C1 segment of cervical spinal cord (tissue), 14 donors: ENCODE results near the gene WDPCP.
"Not testable (repeated sequence)": the region's sequence is repeated elsewhere in the genome, so short reads cannot be mapped to it uniquely, and the experiment has no call there.

ENCODE experiments used
- DNase-seq, 14 donors: peaks; one replicate each; lab custom pipeline; 2025; lab: John Stamatoyannopoulos, UW

WDPCP gene

DNA sequence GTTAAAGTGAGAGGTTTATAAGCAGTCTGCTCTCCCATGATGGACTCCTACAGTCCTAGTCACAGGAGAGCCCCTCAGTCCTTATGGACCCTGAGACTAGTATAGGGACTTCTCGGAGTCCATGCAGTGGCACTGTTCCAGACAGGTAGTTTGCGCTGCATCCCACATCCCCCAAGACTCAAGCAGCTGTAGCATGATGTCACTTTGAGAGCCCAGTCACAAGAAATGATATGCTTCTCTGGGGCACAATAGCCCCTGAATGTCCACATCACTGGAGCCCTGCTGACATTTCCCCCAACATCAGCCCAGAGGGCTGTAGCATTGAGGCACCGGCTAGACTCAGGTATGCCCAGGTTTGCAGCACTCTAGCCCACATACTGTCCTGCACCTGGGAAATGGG, 317.6 kb downstream of the WDPCP start:
- no peak for DNase-seq

DNA sequence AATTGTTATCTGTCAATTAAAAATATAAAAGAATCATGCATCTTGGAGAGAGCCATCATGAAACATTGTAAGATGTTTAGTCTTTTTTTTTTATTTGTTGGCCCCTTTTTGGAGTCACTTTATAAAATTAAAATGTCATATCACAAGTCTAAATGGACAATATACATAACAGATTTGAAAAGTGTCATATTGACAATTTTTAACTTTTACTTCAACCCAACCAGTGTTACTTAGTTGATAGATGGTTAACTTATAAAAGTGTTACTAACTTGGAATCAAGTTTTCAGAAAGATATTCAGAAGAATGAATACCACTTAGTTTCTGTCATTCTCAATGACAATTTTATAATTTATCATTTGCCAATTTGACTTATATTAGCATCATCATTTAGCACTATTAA, 319.3 kb downstream of the WDPCP start:
- DNase-seq, result no peak

DNA sequence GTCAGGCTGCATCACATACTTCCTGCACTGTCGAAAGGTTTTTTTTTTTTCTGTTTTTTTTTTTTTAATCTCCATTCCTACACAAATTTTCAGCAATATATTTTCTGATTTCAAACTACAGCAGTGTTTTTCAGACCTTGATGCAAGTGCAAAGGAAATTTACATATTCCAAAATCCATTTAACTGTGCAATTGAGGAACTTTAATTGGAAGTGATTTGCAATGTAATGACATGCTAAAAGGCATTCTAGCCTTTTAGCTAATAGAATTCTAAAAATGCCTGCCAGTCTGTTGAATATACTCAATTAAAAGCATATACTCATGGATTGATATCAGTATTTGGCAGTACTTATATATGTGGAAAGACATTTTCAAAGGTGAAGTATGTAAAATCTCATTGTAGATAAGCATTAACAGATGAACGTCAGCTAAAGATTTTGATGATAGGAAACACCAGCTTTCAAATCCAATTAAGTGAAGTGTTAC, 327.1 kb downstream of the WDPCP start:
- no peak for DNase-seq

DNA sequence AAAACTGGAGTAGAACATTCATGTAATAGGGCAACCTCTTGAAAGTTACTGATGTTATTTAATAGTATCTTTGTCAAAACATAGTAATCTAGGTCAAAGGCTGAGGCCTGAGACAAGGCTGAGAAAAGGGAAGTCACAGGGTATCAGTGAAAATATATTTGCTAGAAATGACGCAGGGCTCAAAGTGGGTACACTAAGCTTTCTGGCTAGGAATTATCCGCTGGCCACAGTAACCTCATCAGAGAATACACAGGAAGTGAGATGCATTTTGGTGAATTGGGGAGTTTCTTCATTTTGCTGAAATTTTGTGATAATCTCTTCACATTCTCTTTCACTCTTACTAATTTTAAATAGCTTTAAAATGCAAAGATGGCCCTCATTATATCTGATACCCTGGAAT, 330.8 kb downstream of the WDPCP start:
- no peak for DNase-seq

DNA sequence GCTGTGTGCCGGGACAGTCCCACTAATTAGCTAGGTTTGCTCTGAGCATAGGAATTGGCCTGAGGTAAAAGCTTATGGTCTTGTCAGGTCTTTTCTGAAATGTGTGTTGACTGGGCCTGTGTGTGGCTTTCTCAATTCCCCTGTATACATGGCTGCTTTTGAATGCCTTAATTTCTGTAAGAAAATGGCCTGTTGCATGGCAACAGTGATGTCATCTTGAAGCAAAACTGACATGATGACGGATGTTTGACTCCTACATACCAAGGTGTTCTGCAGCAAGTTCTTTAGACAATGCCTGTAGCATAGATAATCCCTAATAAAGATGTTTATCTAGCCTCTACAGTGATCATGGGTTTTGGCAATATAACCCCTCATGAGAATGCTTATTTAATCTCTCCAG, 339.1 kb downstream of the WDPCP start:
- DNase-seq, result no peak

DNA sequence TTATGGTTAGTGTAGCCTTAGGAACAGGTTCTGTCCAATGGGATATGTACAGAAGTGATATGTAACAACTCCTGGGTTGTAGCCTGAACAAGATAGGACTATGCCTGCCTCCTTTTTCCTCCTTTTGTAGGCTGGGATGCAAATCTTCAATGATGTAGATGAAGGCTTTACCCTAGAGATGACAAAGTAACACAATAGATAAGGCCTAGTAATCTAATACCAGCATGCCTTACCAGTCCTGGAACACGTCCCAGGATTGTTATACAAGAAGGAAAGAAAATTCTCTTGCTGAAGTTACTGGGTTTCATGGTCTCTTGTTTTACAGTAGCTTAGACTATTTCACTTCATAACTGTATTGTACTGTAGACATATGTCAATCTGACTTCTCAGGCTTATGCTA, 345.5 kb downstream of the WDPCP start:
- no peak for DNase-seq

DNA sequence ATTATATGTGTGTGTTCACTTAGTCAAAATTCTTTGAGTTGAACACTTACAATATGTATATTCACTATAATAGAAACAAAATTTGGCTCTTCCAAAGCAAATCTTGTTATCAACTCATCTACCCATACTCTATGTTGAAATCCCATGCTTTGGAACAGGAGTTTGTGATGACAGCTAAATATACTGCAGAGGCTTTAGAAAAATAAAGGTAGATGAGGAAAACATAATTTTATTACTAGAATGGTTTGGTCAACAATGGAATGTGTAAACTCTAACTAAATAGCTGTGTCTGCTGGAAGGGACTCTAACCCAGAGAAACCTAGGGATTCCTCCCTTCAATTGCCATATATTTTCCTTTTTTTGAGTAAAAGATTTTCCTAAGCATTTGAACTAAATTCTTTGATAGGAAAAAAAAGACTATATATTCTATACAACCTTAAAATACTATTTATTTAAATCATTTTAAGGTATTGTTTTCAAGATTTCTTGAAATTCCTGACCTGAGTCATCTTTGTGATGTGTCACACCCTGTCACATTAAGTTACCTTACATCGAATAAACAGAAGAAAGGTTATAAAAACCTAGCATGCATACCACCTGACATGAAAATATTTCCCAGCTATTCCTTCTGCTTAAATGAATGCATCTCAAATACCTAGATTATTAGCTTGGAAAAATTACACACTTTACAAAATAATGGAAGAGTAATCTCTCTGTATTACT, 362.2 kb downstream of the WDPCP start:
- no peak for DNase-seq

DNA sequence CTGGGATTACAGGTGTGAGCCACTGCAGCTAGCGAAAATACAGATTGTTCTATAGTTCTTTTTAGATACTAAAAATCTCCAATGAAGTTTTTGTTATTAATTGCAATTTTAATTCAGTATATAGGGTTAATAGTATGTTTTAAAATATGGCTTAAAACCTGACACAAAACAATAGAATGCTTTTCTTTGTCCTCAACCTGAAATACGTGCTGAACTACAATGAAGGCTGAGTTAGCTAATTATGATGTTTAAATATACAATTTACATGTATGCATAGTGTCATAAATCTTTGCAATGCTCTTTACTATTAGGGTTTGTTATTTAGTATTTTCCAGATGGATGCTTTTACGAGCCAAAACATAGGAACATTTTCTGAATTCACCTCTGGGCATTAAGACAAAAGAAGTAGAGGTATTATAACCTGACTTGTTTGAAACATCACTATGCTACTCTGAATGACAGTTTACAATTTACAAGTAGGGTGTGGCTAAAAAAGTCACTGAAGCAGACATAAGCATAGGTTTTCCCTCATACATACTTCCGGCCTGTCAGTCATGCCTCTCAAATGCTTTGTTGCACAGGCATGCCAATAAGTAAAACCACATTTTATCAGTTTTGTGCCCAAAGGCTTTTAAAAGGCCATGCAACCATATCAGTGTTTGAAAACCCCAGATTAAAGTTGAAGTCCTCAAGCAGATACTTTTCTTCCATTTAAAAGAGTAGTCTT, 369.3 kb downstream of the WDPCP start:
- no peak for DNase-seq

DNA sequence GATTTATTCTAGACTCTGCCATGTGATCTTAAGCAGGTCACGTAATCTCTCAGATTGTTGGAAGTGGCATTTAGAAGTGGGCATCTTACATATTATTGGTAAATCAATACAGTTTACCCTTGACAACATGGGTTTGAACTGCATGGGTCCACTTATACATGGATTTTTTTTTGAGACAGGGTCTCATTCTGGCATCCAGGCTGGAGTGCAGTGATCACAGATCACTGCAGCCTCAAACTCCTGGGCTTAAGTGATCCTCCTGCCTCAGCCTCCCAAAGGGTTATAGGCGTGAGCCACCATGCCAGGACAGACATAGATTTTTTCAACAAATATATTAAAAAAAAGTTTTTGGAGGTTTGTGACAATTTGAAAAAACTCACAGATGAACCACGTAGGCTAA, 393.0 kb downstream of the WDPCP start:
- DNase-seq, result no peak

DNA sequence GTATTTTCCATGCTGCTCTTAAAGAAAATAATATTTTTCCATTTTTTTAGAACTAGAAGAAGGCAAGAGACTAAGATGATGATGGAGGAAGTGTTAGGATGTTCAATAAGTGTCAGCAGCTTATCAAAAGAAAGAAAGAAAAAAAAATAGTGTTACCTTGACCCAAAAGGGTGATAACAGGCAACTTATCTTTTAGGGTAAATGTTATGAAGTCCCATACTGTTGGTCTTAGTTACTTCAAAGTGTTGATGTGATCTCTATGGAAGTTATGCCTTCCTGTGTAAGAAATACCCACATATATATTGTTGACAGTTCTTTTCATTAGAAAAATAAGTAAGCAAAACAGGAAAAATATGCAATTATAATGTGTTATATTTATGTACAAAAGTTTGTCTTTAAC, 394.1 kb downstream of the WDPCP start:
- no peak for DNase-seq

DNA sequence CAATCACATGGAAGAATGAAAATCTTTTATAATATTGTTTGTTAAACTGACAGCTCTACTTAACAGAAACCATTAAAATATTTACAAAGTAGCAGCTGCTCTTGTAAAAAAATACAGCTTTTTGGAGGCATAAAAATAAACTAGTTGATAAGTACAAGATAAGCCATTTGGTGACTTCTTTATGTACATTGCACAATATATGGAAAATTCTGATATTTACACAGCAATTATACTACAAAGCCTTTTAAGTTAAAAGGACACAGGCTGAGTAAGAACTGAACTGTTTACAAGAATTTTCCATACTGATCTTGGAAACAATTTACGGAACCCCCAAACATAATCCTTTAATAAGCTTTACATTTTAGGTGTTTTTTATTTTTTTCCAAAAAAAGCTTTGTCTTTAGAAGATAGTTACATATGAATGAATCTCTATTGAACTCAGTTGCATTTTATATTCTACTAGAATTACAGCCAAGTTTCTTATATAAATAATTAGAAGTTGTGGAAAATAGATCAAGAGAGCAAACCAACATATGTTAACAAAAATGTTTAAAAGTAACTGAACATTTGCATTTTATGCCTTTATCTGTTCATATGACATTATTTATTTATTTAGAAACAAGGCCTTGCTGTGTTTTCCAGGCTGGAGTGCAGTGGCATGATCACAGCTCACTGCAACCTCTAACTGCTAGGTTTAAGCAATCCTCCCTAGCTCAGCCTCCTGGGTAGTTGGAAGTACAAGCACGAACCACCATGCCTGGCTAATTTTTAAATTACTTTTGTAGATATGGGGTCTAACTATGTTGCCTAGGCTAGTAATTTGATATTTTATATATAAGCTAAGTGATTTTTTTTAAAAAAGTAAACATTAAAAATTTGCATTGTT, 395.1 kb downstream of the WDPCP start:
- DNase-seq, result no peak

DNA sequence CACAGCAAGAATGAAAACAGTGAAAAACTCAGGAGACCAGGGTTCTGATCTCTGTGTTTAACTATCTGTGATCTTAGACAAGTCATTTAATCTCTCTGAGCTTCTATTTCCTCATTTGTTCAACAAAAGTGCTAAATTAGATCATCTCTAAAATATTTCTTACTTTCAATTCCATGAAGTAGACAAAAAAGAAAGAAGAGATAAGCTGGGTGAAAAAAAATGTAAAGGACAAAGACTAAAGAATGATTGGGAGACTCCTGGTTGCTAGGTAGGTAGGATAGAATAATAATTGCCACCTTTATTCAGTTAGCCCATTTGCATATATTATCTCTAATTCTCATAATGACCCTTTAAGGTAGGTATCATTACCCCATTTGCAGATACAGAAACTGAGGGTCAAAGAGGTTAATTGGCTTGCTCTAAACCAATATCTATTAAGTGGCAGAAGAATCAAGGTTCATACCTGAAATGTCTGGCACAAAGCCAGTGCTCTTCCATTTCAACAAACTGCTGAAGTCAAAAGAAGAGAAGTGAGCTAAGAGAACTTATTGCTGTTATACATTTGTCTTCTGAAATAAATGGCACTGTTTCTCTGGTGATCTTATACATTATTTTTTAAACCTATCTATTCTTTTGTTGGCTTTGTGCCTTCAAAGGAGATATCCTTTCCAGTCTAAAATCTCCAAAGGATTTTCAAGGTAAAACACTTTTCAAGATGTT, 395.9 kb downstream of the WDPCP start:
- DNase-seq, result no peak

DNA sequence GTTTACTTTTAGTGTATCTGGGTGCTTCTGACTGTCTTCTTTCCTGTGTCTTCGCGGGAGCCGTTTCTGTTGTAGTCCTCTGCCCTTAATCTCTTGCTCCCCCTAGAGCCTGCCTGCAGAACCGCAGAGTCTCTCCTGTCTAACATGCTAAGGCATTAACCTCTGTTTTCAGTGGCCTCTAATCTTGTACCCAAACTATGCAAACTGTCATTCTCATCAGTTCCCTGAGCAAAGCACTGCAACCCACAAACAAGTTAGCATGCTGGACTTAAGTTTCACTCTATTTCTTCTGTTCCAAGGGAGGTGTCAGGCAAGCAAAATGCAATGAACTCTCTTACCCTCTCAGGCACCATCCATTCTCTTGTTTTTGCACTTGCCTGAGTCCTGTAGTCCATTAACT, 399.3 kb downstream of the WDPCP start:
- no peak for DNase-seq

DNA sequence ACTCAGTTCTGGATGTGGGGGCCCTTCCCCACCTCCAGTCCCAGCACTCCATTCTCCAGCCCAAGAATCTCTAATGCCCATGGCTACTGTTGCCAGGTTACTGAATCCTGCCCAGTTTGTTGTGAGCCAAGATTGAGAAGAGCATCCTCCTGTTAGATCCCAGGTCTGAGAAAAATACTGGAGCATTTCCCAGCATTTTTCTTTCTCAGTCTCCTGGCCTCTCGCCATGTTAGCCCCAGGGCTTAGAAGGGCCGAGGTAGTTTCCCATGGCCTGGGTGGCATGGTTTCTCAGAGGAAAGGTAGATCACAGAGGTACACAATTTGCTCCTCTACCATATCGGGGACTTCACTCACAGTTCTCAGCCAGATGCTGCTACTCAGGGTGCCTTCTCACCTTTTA, 401.9 kb downstream of the WDPCP start:
- no peak for DNase-seq

DNA sequence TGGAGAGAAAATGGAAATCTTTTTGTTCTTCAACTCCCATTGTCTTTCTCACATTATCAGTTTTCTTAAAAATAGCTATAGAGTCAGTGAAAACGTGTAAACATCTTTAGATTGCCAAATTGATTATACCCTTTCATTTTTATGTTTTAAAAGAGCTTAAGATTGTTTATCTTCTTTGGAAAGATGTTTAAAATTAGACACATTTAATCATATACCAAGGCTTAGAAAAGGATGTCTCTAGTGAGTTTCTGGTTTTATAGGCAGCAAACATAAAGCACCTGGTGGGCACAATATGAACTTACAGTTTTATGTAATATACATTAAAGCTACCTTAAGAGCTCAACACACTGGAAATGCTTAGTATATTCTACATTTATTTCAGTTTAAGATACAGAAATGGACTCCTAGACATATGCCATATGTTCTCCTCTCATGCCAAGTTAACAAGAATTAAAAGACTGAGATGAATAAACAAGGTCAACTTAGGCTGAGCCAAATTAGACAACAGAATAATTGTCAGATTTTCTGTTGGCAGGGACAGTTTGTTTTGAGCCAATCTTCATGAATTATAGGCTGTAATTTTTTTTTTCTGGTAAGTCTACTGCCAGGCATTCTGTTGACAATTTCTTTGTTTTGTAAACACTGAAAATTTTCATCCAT, 425.0 kb downstream of the WDPCP start:
- DNase-seq, result peak in 1 of 14 donors; percentile 42

DNA sequence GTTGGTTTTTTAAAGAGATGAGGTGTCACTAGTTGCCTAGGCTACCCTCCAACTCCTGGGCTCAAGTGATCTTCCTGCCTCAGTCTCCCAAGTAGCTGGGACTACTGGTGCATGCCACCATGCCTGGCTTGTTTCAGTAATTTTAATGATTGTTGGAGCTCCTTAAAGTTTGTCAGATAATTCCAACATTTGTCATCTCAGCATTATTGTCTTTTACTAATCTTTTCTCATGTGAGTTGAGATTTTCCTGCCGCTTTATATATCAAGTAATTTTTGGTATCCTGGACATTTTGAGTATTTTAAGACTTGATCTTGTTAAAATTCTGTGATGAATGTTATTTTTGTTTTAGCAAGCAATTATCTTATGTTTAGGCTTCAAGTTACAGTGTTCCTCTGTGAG, 429.0 kb downstream of the WDPCP start:
- DNase-seq, result no peak

DNA sequence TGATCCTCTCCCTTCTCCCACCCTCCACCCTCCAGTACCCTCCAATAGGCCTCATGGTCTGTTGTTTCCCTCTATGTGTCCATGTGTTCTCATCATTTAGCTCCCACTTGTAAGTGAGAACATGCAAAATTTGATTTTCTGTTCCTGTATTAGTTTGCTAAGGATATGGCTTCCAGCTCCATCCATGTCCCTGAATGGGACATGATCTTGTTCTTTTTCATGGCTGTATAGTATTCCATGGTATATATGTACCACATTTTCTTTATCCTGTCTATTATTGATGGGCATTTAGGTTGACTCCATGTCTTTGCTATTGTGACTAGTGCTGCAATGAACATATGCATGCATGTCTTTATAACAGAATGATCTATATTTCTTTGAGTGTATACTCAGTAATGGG, 451.6 kb downstream of the WDPCP start:
- not testable (repeated sequence) for DNase-seq

DNA sequence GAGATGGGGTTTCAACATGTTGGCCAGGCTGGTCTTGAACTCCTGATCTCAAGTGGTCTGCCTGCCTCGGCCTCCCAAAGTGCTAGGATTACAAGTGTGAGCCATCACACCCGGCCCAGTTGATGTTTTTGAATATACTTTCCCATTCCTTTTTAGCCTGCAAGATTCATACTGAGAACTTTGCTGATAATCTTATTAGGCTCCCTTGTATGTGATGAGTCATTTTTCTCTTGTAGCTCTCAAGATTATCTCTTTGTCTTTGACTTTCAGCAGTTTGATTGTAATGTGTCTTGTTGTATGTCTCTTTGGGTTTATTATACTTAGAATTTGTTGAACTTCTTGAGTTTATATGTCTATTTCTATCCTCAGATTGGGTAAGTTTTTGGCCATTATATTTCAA, 456.3 kb downstream of the WDPCP start:
- no peak for DNase-seq

DNA sequence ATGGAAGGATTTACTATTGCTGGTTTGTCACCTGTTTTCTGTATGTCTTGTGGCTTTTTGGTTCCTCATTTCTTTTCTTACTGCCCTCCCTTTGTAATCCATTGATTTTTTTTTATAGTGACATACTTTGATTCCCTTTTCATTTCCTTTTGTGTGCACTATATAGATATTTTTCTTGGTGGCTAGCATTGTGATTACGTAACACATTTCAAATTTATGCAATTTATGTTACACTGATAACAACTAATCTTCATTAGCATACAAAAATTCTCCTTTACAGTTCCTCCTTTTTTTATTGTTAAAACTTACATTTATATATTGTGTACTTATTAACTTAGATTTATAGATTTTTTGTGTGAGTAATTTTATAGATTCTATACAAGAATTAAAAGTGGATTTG, 457.1 kb downstream of the WDPCP start:
- no peak for DNase-seq

DNA sequence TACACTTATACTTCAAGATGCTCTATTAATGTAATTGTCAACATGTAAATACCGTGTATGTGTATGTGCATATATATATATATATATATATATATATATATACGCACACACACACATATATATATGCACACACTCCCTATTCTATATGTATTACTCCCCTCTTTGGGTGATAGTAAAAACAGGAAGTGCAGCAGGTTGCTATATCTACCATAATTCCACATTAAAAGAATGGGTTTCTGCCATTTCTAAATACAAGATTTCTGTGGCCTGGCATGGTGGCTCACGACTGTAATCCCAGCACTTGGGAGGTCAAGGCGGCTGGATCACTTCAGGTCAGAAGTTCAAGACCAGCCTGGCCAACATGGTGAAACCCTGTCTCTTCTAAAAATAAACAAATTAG, 460.7 kb downstream of the WDPCP start:
- DNase-seq, result no peak

DNA sequence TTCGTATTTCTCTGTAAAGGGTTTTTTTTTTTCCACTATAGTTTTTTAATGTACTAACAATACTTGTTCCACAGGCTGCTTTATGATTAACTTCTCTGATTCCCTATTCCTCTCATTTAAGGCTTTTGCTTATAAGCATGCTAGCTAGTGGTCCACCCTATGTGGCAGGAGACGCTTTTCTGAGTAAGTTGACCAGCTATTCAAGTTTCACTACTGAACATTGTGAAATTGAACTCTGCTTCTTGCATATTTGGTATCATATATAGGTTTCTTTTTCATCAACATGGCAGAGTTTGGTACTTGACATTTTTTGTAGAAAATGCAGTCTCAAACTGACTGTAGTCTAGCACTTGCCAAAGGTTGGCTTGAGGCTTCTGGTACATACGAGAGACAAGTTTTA, 463.4 kb downstream of the WDPCP start:
- no peak for DNase-seq
